Measurements from ENCODE around the gene DSTN.

DNA sequence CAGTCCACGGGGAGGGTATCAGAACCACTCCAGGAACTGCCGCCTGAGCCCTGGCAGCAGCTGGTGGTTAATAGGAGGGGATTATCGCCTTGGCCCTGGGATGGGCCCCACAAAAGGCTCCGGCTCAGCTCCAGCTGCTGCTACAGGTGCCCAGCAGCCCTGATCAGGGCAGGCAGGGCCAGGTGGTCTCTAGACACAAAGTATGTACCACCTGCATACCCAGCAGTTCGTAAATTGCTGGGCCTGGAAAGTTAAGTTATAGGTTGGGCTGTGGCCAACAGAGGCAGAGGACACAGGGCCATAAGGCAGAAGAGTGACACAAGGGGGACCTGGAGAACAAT lies 77.1 kb downstream of the DSTN start:
- no peak for TF ChIP-seq POLR2AphosphoS5 (IDR thresholded peaks at IDR 0.05)
- no peak for TF ChIP-seq POLR2A (IDR thresholded peaks at IDR 0.05)
- TF ChIP-seq, protein P1, sequence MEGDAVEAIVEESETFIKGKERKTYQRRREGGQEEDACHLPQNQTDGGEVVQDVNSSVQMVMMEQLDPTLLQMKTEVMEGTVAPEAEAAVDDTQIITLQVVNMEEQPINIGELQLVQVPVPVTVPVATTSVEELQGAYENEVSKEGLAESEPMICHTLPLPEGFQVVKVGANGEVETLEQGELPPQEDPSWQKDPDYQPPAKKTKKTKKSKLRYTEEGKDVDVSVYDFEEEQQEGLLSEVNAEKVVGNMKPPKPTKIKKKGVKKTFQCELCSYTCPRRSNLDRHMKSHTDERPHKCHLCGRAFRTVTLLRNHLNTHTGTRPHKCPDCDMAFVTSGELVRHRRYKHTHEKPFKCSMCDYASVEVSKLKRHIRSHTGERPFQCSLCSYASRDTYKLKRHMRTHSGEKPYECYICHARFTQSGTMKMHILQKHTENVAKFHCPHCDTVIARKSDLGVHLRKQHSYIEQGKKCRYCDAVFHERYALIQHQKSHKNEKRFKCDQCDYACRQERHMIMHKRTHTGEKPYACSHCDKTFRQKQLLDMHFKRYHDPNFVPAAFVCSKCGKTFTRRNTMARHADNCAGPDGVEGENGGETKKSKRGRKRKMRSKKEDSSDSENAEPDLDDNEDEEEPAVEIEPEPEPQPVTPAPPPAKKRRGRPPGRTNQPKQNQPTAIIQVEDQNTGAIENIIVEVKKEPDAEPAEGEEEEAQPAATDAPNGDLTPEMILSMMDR (IDR thresholded peaks at IDR 0.05) = no peak

All from transverse colon (tissue), 4 donors.